HuH-7 (cell line): Measurements from ENCODE around the gene AGFG2.
A peak's percentile ranks its signal among the peaks of the same experiment; 100 is the strongest.
"Not testable (repeated sequence)": the region's sequence is repeated elsewhere in the genome, so short reads cannot be mapped to it uniquely, and the experiment has no call there.

Source experiments
- DNase-seq: peaks from one replicate; pipeline ENCODE4 v3.0.0; 2011; ENCODE audit warnings: low spot score

AGFG2 gene

GRCh38 chr7:100548446-100548845 lies 9.4 kb downstream of the AGFG2 start:
- not testable (repeated sequence) for DNase-seq

- DNase-seq: no peak
Observed at GRCh38 chr7:100552532-100552931, 13.5 kb downstream of the AGFG2 start.

GRCh38 chr7:100553032-100553431 lies 14.0 kb downstream of the AGFG2 start:
- DNase-seq: no peak

GRCh38 chr7:100555701-100556100 lies 16.7 kb downstream of the AGFG2 start:
- DNase-seq: no peak

- no peak for DNase-seq
Observed at GRCh38 chr7:100556541-100556940, 17.5 kb downstream of the AGFG2 start.

GRCh38 chr7:100559127-100559526 lies 20.1 kb downstream of the AGFG2 start:
- no peak for DNase-seq

GRCh38 chr7:100561491-100562194 lies 22.6 kb downstream of the AGFG2 start:
- no peak for DNase-seq

GRCh38 chr7:100562195-100563099 lies 23.4 kb downstream of the AGFG2 start:
- DNase-seq: no peak

- no peak for DNase-seq
Observed at GRCh38 chr7:100563100-100563564, 24.1 kb downstream of the AGFG2 start.

GRCh38 chr7:100563809-100564400 lies 24.9 kb downstream of the AGFG2 start:
- DNase-seq: peak; percentile 85

- DNase-seq: not testable (repeated sequence)
Observed at GRCh38 chr7:100564405-100564804, 25.4 kb downstream of the AGFG2 start.

GRCh38 chr7:100565133-100565571 lies 26.1 kb downstream of the AGFG2 start:
- DNase-seq: no peak

GRCh38 chr7:100566018-100566531 lies 27.1 kb downstream of the AGFG2 start:
- no peak for DNase-seq

- DNase-seq: no peak
Observed at GRCh38 chr7:100567031-100567730, 28.2 kb downstream of the AGFG2 start.

GRCh38 chr7:100567751-100568175 lies 28.8 kb downstream of the AGFG2 start:
- no peak for DNase-seq

- DNase-seq: no peak
Observed at GRCh38 chr7:100568176-100568895, 29.3 kb downstream of the AGFG2 start.

- DNase-seq: peak; percentile 81
Observed at GRCh38 chr7:100568896-100569844, 30.2 kb downstream of the AGFG2 start.

- no peak for DNase-seq
Observed at GRCh38 chr7:100570954-100571828, 32.2 kb downstream of the AGFG2 start.

- no peak for DNase-seq
Observed at GRCh38 chr7:100571829-100572116, 32.8 kb downstream of the AGFG2 start.
